GM19395 (cell line): ENCODE measurements around the gene COL23A1.

Experiments used
- ATAC-seq: cut with Tn5 transposase; IDR thresholded peaks from one replicate; pipeline ENCODE4 v1.9.1; 2021; ENCODE audit warnings: mild to moderate bottlenecking, moderate library complexity; ENCODE audit not compliant: unreplicated experiment

Gene COL23A1

GRCh38 chr5:178413988-178414387 lies 176.2 kb downstream of the COL23A1 start:
- no peak for ATAC-seq

GRCh38 chr5:178411083-178411482 lies 179.1 kb downstream of the COL23A1 start:
- ATAC-seq = no peak

DNA sequence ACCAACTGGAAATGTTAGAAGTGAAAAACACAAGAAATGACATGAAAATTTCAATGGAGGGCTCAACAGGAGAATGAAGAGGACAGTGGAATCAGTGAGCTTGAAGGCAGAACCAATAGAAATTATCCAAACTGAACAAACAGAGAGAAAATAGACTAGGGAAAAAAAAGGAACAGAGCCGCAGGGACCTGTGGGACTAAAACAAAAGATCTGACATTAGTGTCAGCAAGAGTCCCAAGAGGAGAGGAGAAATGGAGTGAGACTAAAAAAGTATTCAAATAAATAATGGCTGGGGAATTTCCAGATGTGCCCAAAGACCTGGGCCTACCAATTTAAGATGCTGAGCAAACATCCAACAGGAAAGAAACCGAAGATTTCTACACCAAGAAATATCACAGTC lies 182.5 kb downstream of the COL23A1 start:
- ATAC-seq = no peak

- no peak for ATAC-seq
Measured at GRCh38 chr5:178404987-178405386, 185.2 kb downstream of the COL23A1 start.

DNA sequence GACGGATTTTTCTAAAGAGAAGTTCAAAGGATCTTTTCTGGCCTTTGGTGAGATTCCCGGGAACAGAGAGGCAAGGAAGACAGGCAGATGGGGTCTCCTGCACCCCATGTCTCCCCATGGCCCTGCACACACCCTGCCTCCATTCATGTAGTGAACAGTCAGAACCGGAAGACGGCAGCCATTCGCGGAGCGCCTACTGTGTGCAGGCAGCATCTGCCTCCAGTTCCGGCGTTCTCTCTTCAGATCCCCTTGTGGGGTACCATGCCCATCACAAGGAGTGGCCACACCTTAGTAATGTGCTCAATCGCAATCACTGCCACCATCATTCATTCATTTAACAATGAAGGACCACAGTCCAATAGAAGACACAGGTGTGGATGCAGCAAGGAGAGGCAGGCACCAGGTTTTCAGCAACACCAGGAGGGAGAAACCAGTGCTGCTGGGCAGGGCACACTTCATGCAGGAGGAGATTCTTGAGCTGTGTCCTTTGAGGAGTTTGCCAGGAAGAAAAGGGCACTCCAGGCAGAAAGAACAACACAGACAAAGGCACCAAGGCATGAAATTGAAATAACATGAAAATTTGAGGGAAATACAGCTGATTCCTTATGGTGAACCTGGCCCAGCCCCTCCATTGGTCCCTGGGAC lies 186.1 kb downstream of the COL23A1 start:
- ATAC-seq = no peak

- ATAC-seq = no peak
Measured at GRCh38 chr5:178403351-178403750, 186.8 kb downstream of the COL23A1 start.

DNA sequence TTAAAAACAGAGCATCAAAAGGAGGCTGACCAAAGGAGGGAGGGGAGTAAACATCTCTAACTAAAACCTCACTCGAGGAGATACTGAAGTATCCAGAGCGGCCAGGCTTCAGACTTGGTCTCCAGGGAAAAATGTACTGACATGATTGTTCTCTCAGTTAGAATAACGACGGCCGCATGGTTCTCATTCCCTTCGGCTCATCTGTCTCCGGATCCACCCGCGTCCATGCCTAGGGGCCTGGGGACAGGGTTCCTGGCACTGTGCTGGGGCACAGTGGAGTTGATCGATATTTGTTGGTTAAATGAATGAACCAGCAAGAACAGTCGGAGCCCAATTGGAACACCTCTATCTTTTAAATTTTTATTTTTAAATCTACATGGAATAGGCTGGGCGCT lies 190.5 kb downstream of the COL23A1 start:
- ATAC-seq = no peak

DNA sequence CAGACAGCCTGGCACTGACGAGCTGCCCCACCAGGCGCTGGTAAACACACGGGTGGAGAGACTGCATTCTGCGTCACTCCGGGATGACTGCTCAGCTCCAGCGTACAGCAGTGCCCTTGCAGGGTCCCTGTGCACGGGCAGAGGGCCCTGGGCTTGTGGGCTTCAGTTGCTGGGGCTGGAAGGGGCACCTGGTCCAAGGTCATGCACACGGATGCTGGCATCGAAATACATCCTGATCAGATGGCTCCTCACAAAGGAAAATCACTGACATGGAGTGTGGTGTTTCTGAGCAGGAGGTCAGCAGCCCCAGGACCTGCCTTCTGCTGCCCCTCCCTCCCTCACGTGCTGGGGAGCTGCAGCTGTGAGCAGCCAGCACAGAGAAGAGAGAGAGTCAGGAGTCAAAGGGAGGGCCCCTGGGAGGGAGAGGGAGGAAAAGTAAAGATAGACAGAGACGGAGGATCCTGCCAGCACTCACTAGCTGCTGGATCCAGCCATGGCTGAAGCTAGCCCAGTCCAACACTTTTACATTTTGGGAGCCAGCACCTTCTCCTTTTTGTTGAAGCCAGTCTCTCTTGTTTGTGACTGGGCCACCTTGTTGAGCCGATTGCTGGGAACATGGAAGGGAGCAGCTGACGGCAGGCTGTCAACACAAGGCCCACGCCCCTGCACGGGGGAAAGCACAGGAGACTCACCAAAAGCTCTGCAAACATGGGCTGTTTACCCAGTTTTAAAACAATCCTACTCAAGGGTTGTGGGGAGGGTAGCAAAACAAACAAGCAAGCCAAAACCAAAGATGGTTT lies 191.1 kb downstream of the COL23A1 start:
- ATAC-seq = no peak

GRCh38 chr5:178396796-178397720 lies 193.1 kb downstream of the COL23A1 start:
- no peak for ATAC-seq

- no peak for ATAC-seq
Measured at GRCh38 chr5:178394074-178394473, 196.1 kb downstream of the COL23A1 start.

- no peak for ATAC-seq
Measured at GRCh38 chr5:178392931-178393394, 197.2 kb downstream of the COL23A1 start.

GRCh38 chr5:178392386-178392785 lies 197.8 kb downstream of the COL23A1 start:
- no peak for ATAC-seq

GRCh38 chr5:178391480-178391879 lies 198.7 kb downstream of the COL23A1 start:
- no peak for ATAC-seq

GRCh38 chr5:178389796-178390195 lies 200.4 kb downstream of the COL23A1 start:
- ATAC-seq = no peak

DNA sequence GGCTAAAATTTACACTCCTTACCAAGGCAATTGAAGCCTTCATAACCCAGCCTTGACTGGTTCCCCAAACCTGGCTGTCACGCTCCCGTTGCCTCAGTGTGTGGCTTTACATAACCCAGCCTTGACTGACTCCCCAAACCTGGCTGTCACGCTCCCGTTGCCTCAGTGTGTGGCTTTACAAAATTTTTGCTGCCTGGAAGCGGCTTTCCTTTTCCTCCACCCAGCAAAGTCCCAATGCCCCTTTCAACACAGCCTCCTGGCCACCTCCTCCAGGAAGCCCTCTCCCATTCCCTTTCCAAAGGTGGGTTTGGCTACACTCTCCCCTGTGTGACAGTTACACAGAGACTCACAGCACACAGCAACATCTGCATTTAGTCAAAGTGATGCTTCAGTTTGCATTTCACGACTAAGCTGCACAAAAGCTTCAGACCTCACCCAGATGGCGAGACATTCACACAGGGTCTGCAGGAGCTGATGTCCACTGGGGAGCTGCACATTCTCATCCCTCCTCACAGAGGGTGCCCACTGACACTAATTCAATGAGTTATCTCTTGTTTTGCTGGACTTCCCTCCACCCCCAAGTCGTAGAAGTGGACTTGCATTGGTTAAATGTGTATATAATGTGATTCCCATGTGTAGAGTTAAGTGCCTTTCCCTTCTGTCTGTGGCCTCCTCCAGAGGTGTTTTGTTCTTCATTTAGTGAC lies 201.0 kb downstream of the COL23A1 start:
- ATAC-seq = no peak

DNA sequence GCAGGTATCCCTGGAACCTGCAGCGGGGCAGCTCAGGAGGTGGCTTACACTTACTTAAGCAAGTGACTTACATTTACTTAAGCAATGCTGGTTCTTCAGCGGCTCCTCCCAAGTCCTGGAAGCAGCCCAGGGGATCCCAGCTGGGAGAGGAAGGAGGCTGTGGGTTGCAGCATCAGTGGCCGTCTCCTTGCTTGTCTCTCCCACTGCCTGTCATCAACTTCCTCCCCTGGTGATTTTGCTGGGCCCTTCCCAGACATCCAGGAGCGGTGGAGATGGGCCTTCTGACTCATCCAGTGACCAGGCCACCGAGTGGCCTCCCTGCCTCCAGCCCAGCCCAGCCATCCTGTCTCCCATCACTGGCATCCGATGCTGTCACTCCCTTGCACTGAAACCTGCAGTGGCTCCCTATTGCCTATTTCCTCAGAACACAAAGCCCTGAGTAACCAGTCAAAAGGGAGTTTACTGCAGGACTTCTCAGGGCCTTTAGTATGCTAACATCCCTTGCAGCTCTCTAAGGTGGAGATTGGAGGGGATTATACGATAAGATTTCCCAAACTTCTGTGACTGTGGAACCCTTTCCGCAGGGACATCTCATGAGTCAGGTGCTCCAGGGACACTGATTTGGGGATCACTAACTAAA lies 201.7 kb downstream of the COL23A1 start:
- ATAC-seq = no peak

GRCh38 chr5:178387856-178388190 lies 202.4 kb downstream of the COL23A1 start:
- no peak for ATAC-seq

GRCh38 chr5:178387061-178387855 lies 202.9 kb downstream of the COL23A1 start:
- ATAC-seq = no peak

- ATAC-seq = no peak
Measured at GRCh38 chr5:178386336-178386931, 203.8 kb downstream of the COL23A1 start.
